K562 treated with DMSO at 1 percent for 4 hours (cell line): Measurements from ENCODE around the gene TRIM56. TPM values are rescaled to one million over a fixed set of nuclear protein-coding genes. Genes with fewer than 3 reads are reported as not detected.

Source experiments
- total RNA-seq: library from RNA; unstranded; fragments of 300-600 nt; gene quantifications from 2 replicates; pipeline ENCODE4 v1.2.3, GENCODE V29; 2022; ENCODE audit not compliant: insufficient read depth

TRIM56 gene, protein sequence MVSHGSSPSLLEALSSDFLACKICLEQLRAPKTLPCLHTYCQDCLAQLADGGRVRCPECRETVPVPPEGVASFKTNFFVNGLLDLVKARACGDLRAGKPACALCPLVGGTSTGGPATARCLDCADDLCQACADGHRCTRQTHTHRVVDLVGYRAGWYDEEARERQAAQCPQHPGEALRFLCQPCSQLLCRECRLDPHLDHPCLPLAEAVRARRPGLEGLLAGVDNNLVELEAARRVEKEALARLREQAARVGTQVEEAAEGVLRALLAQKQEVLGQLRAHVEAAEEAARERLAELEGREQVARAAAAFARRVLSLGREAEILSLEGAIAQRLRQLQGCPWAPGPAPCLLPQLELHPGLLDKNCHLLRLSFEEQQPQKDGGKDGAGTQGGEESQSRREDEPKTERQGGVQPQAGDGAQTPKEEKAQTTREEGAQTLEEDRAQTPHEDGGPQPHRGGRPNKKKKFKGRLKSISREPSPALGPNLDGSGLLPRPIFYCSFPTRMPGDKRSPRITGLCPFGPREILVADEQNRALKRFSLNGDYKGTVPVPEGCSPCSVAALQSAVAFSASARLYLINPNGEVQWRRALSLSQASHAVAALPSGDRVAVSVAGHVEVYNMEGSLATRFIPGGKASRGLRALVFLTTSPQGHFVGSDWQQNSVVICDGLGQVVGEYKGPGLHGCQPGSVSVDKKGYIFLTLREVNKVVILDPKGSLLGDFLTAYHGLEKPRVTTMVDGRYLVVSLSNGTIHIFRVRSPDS
- 16.0 and 19.5 TPM in 2 replicates for total RNA-seq

DNA sequence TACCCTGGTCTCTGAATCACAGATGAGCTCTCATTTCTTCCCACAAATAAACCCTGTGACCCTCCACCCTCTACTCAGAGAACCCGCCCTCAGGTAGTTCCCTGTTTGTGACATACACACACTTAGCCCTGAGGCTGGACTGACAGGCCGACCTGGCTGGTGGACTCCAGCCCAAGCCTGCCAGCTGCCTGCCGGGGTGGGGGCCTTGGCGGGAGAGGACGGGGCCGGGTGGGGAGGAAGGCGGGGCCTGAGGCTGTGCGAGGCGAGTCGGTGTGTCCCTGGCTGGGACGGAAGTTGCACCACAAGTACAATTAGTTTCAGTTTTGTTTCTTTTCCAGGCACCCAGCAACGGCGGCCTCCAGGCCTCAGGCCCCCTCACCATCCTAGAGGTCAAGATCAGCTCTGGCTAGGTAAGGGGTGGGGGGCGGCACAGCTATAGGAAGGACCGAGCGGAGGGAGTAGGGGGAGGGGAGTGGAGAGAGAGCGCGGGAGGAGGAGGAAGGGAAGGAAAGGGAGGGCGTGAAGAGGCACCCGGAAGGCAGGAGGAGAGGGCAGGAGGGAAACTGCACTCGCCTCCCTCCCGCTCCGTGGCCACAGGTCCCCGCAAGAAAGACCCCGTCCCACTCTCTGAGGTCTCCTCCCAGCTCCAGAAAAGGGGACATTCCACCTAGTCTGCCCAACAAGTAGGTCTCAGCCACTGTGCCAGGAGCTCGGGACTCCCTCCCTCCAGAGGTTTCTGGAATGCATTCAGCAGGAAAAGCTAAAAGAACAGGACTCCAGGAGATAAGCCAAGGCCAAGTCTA, at the start of gene TRIM56:
Gene TRIM56 (plus strand): TSS at position 320 of the 803 bp plus-strand sequence. CDS start 1,832 bp downstream, outside the sequence.

DNA sequence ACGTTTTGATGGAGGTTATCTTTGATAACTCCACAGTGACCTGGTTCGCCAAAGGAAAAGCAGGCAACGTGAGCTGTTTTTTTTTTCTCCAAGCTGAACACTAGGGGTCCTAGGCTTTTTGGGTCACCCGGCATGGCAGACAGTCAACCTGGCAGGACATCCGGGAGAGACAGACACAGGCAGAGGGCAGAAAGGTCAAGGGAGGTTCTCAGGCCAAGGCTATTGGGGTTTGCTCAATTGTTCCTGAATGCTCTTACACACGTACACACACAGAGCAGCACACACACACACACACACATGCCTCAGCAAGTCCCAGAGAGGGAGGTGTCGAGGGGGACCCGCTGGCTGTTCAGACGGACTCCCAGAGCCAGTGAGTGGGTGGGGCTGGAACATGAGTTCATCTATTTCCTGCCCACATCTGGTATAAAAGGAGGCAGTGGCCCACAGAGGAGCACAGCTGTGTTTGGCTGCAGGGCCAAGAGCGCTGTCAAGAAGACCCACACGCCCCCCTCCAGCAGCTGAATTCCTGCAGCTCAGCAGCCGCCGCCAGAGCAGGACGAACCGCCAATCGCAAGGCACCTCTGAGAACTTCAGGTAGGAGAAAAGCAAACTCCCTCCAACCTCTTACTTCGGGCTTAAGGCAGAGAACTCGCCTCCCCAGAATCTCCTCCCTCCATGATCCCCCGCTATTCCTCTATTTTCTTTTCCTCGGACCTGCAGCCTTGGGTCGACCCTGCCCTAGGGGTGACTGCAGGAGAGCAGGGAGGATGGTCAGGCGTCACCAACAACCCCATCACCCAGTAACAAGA, 41.6 kb downstream of the TRIM56 start, which contains the start of gene SERPINE1:
Gene SERPINE1 (plus strand): TSS at position 454 of the 809 bp plus-strand sequence. CDS start 1,290 bp downstream, outside the sequence.

Other genes with a start within 250 kb of the TRIM56 start
- 14.5 and 16.4 TPM in 2 replicates for gene SLC12A9, start 232.8 kb upstream of the TRIM56 start, total RNA-seq
- 86.6 and 86.7 TPM in 2 replicates for gene TRIP6, start 218.1 kb upstream of the TRIM56 start, total RNA-seq
- 84.8 and 130 TPM in 2 replicates for gene SRRT, start 210.4 kb upstream of the TRIM56 start, total RNA-seq
- gene UFSP1, start 195.8 kb upstream of the TRIM56 start, total RNA-seq = not detected in 2 replicates
- 0.96 and 1.6 TPM in 2 replicates for gene ACHE, start 189.6 kb upstream of the TRIM56 start, total RNA-seq
- gene MUC3A, start 135.9 kb upstream of the TRIM56 start, total RNA-seq = not detected in 2 replicates
- not detected in 2 replicates for gene MUC12, start 115.9 kb upstream of the TRIM56 start, total RNA-seq
- not detected in 2 replicates for gene MUC17, start 65.4 kb upstream of the TRIM56 start, total RNA-seq
- 1.9 and 2.1 TPM in 2 replicates for gene SERPINE1, start 41.6 kb downstream of the TRIM56 start, total RNA-seq
- gene AP1S1, start 69.0 kb downstream of the TRIM56 start, total RNA-seq = 88.2 and 96.0 TPM in 2 replicates
- 0.46 and 0.95 TPM in 2 replicates for gene VGF, start 80.1 kb downstream of the TRIM56 start, total RNA-seq
- not detected in 2 replicates for gene NAT16, start 94.8 kb downstream of the TRIM56 start, total RNA-seq
- not detected in 2 replicates for gene MOGAT3, start 115.6 kb downstream of the TRIM56 start, total RNA-seq
- gene PLOD3, start 132.1 kb downstream of the TRIM56 start, total RNA-seq = 59.8 and 75.1 TPM in 2 replicates
- gene ZNHIT1, start 132.7 kb downstream of the TRIM56 start, total RNA-seq = 129 and 132 TPM in 2 replicates
- 22.1 and 30.7 TPM in 2 replicates for gene CLDN15, start 152.3 kb downstream of the TRIM56 start, total RNA-seq
- 147 and 169 TPM in 2 replicates for gene FIS1, start 159.6 kb downstream of the TRIM56 start, total RNA-seq
- gene IFT22, start 236.3 kb downstream of the TRIM56 start, total RNA-seq = 9.9 and 11.8 TPM in 2 replicates